ENCODE data around the gene ANTXR1.

The ANTXR1 gene

GRCh38 chr2:69209482-69209881, 196.5 kb downstream of the ANTXR1 start:
- no peak for ATAC-seq
- TF ChIP-seq ESRRG (CRISPR knock-in tag; IDR thresholded peaks at IDR 0.05) (no peak), CREB5 (CRISPR knock-in tag; IDR thresholded peaks at IDR 0.05; ENCODE audit: low read depth) (no peak), ZFP30 (CRISPR knock-in tag; IDR thresholded peaks at IDR 0.05) (no peak), CSDC2 (CRISPR knock-in tag; IDR thresholded peaks at IDR 0.05) (no peak), POU6F1 (CRISPR knock-in tag; IDR thresholded peaks at IDR 0.05; ENCODE audit: borderline replicate concordance, low read depth) (no peak)

- no peak for ATAC-seq
- TF ChIP-seq POU6F1 (CRISPR knock-in tag; IDR thresholded peaks at IDR 0.05; ENCODE audit: borderline replicate concordance, low read depth) (no peak), CSDC2 (CRISPR knock-in tag; IDR thresholded peaks at IDR 0.05) (no peak), TCF4 (CRISPR knock-in tag; IDR thresholded peaks at IDR 0.05; ENCODE audit: borderline replicate concordance) (no peak), PATZ1 (CRISPR knock-in tag; IDR thresholded peaks at IDR 0.05; ENCODE audit: borderline replicate concordance) (no peak)
These were observed 197.4 kb downstream of the ANTXR1 start for GRCh38 chr2:69210385-69210784.

GRCh38 chr2:69211048-69211447, 198.1 kb downstream of the ANTXR1 start:
- no peak for ATAC-seq
- no peak for TF ChIP-seq TCF4 (CRISPR knock-in tag; IDR thresholded peaks at IDR 0.05; ENCODE audit: borderline replicate concordance)
- no peak for TF ChIP-seq ZNF8 (CRISPR knock-in tag; IDR thresholded peaks at IDR 0.05)
- no peak for TF ChIP-seq PPARA (CRISPR knock-in tag; IDR thresholded peaks at IDR 0.05; ENCODE audit: borderline replicate concordance)
- TF ChIP-seq ARNTL (CRISPR knock-in tag; IDR thresholded peaks at IDR 0.05; ENCODE audit: borderline replicate concordance, low read depth), result no peak
- TF ChIP-seq CSRNP3 (CRISPR knock-in tag; IDR thresholded peaks at IDR 0.05), result no peak
- no peak for TF ChIP-seq GLIS3 (CRISPR knock-in tag; IDR thresholded peaks at IDR 0.05)
- TF ChIP-seq PATZ1 (CRISPR knock-in tag; IDR thresholded peaks at IDR 0.05; ENCODE audit: borderline replicate concordance), result no peak
- no peak for TF ChIP-seq SNAI2 (CRISPR knock-in tag; IDR thresholded peaks at IDR 0.05)
- no peak for TF ChIP-seq TOX (CRISPR knock-in tag; IDR thresholded peaks at IDR 0.05; ENCODE audit: borderline replicate concordance)
- no peak for TF ChIP-seq ZC3H10 (CRISPR knock-in tag; IDR thresholded peaks at IDR 0.05)
- TF ChIP-seq BACH2 (CRISPR knock-in tag; IDR thresholded peaks at IDR 0.05; ENCODE audit: borderline replicate concordance), result no peak
- no peak for TF ChIP-seq RARB (CRISPR knock-in tag; IDR thresholded peaks at IDR 0.05)
- TF ChIP-seq TSHZ2 (CRISPR knock-in tag; IDR thresholded peaks at IDR 0.05), result no peak
- TF ChIP-seq POU6F1 (CRISPR knock-in tag; IDR thresholded peaks at IDR 0.05; ENCODE audit: borderline replicate concordance, low read depth), result no peak
- no peak for TF ChIP-seq CSDC2 (CRISPR knock-in tag; IDR thresholded peaks at IDR 0.05)
- no peak for TF ChIP-seq OSR1 (CRISPR knock-in tag; IDR thresholded peaks at IDR 0.05)
- no peak for TF ChIP-seq ZNF565 (CRISPR knock-in tag; conservative IDR thresholded peaks at IDR 0.05; ENCODE audit: low read depth)
- no peak for TF ChIP-seq CREB5 (CRISPR knock-in tag; IDR thresholded peaks at IDR 0.05; ENCODE audit: low read depth)
- no peak for TF ChIP-seq ZNF70 (CRISPR knock-in tag; IDR thresholded peaks at IDR 0.05)
